H1 (cell line): Measurements from ENCODE around the gene SLC2A4RG. TPM values are rescaled to one million over a fixed set of nuclear protein-coding genes. Genes with fewer than 3 reads are reported as not detected.
A peak's percentile ranks its signal among the peaks of the same experiment; 100 is the strongest.

ENCODE experiments used
- CTCF ChIA-PET: fragments of 300-600 bp; sonication (Branson Sonifier 250); formaldehyde crosslinking; loops from one replicate; lab custom pipeline; 2021; ENCODE audit not compliant: partially characterized antibody; lab: Charles Lee
- POLR2A ChIA-PET: fragments of 300-600 bp; sonication (Branson Sonifier 250); formaldehyde crosslinking; loops from one replicate; lab custom pipeline; 2021; ENCODE audit warnings: inconsistent platforms; ENCODE audit not compliant: partially characterized antibody; lab: Charles Lee
- DNase-seq, 2 experiments: peaks; one replicate each; pipeline versions ENCODE4 v3.0.0 to v3.0.0-alpha.2; 2010 to 2022; ENCODE audit warnings: low spot score in 2 of 2, low read depth in 1 of 2, mixed read lengths in 1 of 2
- FAIRE-seq: peaks from 2 replicates; lab custom pipeline; 2011; peaks lifted over from hg19 to GRCh38; lab: Jason Lieb, UNC
- H2AFZ ChIP-seq: 2 replicates; pipeline ENCODE4 v1.8.1; 2012; ENCODE audit warnings: low read length, inconsistent platforms
- H2AK5ac ChIP-seq: 2 replicates; pipeline ENCODE4 v1.6.1; 2013; ENCODE audit warnings: low read depth, low read length
- H2BK120ac ChIP-seq: replicated peaks from 2 replicates; pipeline ENCODE3; 2013; ENCODE audit warnings: low read depth, low read length, inconsistent platforms
- H2BK12ac ChIP-seq: 2 replicates; pipeline ENCODE4 v1.6.1; 2013; ENCODE audit warnings: low read depth, low read length
- H2BK15ac ChIP-seq: 2 replicates; pipeline ENCODE4 v1.6.1; 2013; ENCODE audit warnings: low read length
- H2BK20ac ChIP-seq: 2 replicates; pipeline ENCODE4 v1.6.1; 2013; ENCODE audit warnings: low read length
- H2BK5ac ChIP-seq: 2 replicates; pipeline ENCODE4 v1.6.1; 2013; ENCODE audit warnings: low read depth, low read length
- H3K14ac ChIP-seq: 2 replicates; pipeline ENCODE4 v1.6.1; 2013; ENCODE audit warnings: inconsistent platforms; ENCODE audit not compliant: insufficient read length
- H3K18ac ChIP-seq: 2 replicates; pipeline ENCODE4 v1.6.1; 2013; ENCODE audit warnings: low read length; ENCODE audit errors: extremely low read depth
- H3K23ac ChIP-seq: 2 replicates; pipeline ENCODE4 v1.6.1; 2013; ENCODE audit warnings: inconsistent platforms; ENCODE audit not compliant: insufficient read length
- H3K23me2 ChIP-seq: 2 replicates; pipeline ENCODE4 v1.6.1; 2013; ENCODE audit warnings: low read depth, low read length
- H3K27ac ChIP-seq: 2 replicates; pipeline ENCODE4 v1.6.1; 2011; ENCODE audit warnings: low read depth, low read length, inconsistent platforms
- H3K27me3 ChIP-seq, 4 experiments: replicated peaks in 1 of 4; 1 replicate in 1 of 4; 2 replicates in 3 of 4; pipeline versions ENCODE4 v1.6.1 to v1.8.1; 2011 to 2013; ENCODE audit warnings: low read length in 3 of 4, mild to moderate bottlenecking in 3 of 4, inconsistent platforms in 2 of 4, mixed read lengths in 2 of 4, moderate library complexity in 1 of 4; ENCODE audit not compliant: control insufficient read depth in 3 of 4, insufficient read depth in 3 of 4; ENCODE audit errors: extremely low read depth in 1 of 4
- H3K36me3 ChIP-seq, 4 experiments: 2 replicates each; pipeline versions ENCODE4 v1.6.1 to v1.8.1; 2011 to 2013; ENCODE audit warnings: mild to moderate bottlenecking in 4 of 4, low read length in 3 of 4, moderate library complexity in 2 of 4, control low read depth in 1 of 4, inconsistent platforms in 1 of 4; ENCODE audit not compliant: insufficient read depth in 4 of 4, control insufficient read depth in 2 of 4
- H3K4ac ChIP-seq: replicated peaks from 2 replicates; pipeline ENCODE3; 2013; ENCODE audit warnings: low read length, low read depth, mixed read lengths, inconsistent platforms; ENCODE audit not compliant: insufficient read length
- H3K4me1 ChIP-seq, 4 experiments: replicated peaks in 1 of 4; 1 replicate in 1 of 4; 2 replicates in 3 of 4; pipeline versions ENCODE4 v1.6.1 to v1.8.1; 2011 to 2013; ENCODE audit warnings: low read length in 3 of 4, inconsistent platforms in 2 of 4, mixed read lengths in 1 of 4; ENCODE audit not compliant: insufficient read depth in 4 of 4, control insufficient read depth in 3 of 4
- H3K4me2 ChIP-seq, 2 experiments: 2 replicates each; pipeline versions ENCODE4 v1.6.1 to v1.8.1; 2011 to 2013; ENCODE audit warnings: low read depth in 2 of 2, low read length in 2 of 2, control low read depth in 1 of 2, inconsistent platforms in 1 of 2, mild to moderate bottlenecking in 1 of 2; ENCODE audit not compliant: insufficient read depth in 1 of 2
- H3K4me3 ChIP-seq, 4 experiments: fragments of 200-600, 300-600 bp in 1 of 4; sonication (generic), shearing (Covaris generic), sonication (Bioruptor Twin) in 1 of 4; 2 replicates each; pipeline versions ENCODE4 v1.5.1 to v1.8.1; 2011 to 2016; ENCODE audit warnings: low read length in 4 of 4, low read depth in 3 of 4, control low read depth in 2 of 4, inconsistent platforms in 2 of 4, mild to moderate bottlenecking in 2 of 4, mixed read lengths in 1 of 4, moderate library complexity in 1 of 4; ENCODE audit not compliant: insufficient read depth in 2 of 4; ENCODE audit errors: extremely low read depth in 1 of 4
- H3K56ac ChIP-seq: replicated peaks from 2 replicates; pipeline ENCODE3; 2013; ENCODE audit warnings: low read depth, mild to moderate bottlenecking, mixed read lengths, low read length, inconsistent platforms; ENCODE audit not compliant: insufficient read length
- H3K79me1 ChIP-seq: 2 replicates; pipeline ENCODE4 v1.6.1; 2013; ENCODE audit warnings: low read depth, low read length, control low read depth
- H3K79me2 ChIP-seq, 2 experiments: 2 replicates each; pipeline versions ENCODE4 v1.6.1 to v1.8.1; 2012 to 2013; ENCODE audit warnings: low read length in 2 of 2, mild to moderate bottlenecking in 2 of 2, inconsistent platforms in 1 of 2; ENCODE audit not compliant: insufficient read depth in 2 of 2, control insufficient read depth in 1 of 2
- H3K9ac ChIP-seq, 4 experiments: replicated peaks in 1 of 4; 1 replicate in 1 of 4; 2 replicates in 3 of 4; pipeline versions ENCODE4 v1.6.1 to v1.8.1; 2011 to 2013; ENCODE audit warnings: low read depth in 3 of 4, low read length in 3 of 4, control low read depth in 2 of 4, mild to moderate bottlenecking in 2 of 4, moderate library complexity in 2 of 4, inconsistent platforms in 1 of 4; ENCODE audit errors: extremely low read depth in 1 of 4
- H3K9me3 ChIP-seq, 2 experiments: 2 replicates each; pipeline versions ENCODE4 v1.6.1 to v1.8.1; 2012 to 2013; ENCODE audit warnings: mild to moderate bottlenecking in 2 of 2, moderate library complexity in 2 of 2, control low read depth in 1 of 2, inconsistent platforms in 1 of 2, low read depth in 1 of 2, low read length in 1 of 2, mixed read lengths in 1 of 2; ENCODE audit not compliant: insufficient read depth in 2 of 2
- H4K20me1 ChIP-seq, 2 experiments: replicated peaks in 1 of 2; 2 replicates each; pipeline versions ENCODE3 to v1.8.1; 2011 to 2013; ENCODE audit warnings: inconsistent platforms in 2 of 2, low read length in 2 of 2, mild to moderate bottlenecking in 1 of 2; ENCODE audit not compliant: insufficient read depth in 2 of 2, control insufficient read depth in 1 of 2
- H4K5ac ChIP-seq: 2 replicates; pipeline ENCODE4 v1.6.1; 2013; ENCODE audit warnings: low read length, low read depth, mixed read lengths, inconsistent platforms; ENCODE audit not compliant: insufficient read length
- H4K8ac ChIP-seq: 2 replicates; pipeline ENCODE4 v1.8.0; 2013; ENCODE audit warnings: mild to moderate bottlenecking, moderate library complexity, low read length, inconsistent platforms; ENCODE audit not compliant: insufficient read depth; ENCODE audit errors: extremely low read depth
- H4K91ac ChIP-seq: replicated peaks from 2 replicates; pipeline ENCODE3; 2013; ENCODE audit warnings: low read length, mixed read lengths, inconsistent platforms; ENCODE audit not compliant: insufficient read length
- ATF2 ChIP-seq: IDR thresholded peaks from 2 replicates; pipeline ENCODE4 v1.6.1; 2012; ENCODE audit warnings: low read length, inconsistent platforms
- POLR2A ChIP-seq, 2 experiments: IDR thresholded peaks; 1 replicate in 1 of 2; 2 replicates in 1 of 2; pipeline ENCODE4 v1.6.1; 2011; ENCODE audit warnings: low read depth in 2 of 2, low read length in 2 of 2, mild to moderate bottlenecking in 2 of 2; ENCODE audit errors: control extremely low read depth in 1 of 2
- WGBS, 2 experiments: shearing (Covaris generic) in 1 of 2; methylation state at CpG; one replicate each; pipeline versions ENCODE4 v1.1.6 to v1.1.7; 2013 to 2015; ENCODE audit warnings: low lambda C conversion rate in 2 of 2, mixed read lengths in 2 of 2, inconsistent platforms in 1 of 2, low coverage in 1 of 2, missing lambda C conversion rate in 1 of 2; ENCODE audit not compliant: insufficient replicate concordance in 2 of 2, insufficient coverage in 1 of 2, insufficient read length in 1 of 2; ENCODE audit errors: extremely low coverage in 1 of 2, missing lambda C conversion rate in 1 of 2; 5-methylcytosine and 5-hydroxymethylcytosine counted together
- polyA plus RNA-seq, 7 experiments: library from polyadenylated mRNA; depleted of rRNA in 3 of 7; stranded (reverse) in 5 of 7; unstranded in 2 of 7; fragments of >200 nt in 5 of 7; fragments of 200-250 nt in 2 of 7; gene quantifications; 1 replicate in 5 of 7; 2 replicates in 1 of 7; 4 replicates in 1 of 7; pipeline versions ENCODE4 v1.2.1 to v1.2.3, GENCODE V29; 2011 to 2013; ENCODE audit warnings: missing spikeins in 2 of 7, mixed read lengths in 2 of 7
- total RNA-seq: library from RNA; stranded (reverse); fragmentation: NEBNext Ultra II Directional; extraction: Animal tissue kit (Norgen Biotek cat#: 25700); gene quantifications from 2 replicates; pipeline ENCODE4 v1.2.1, GENCODE V29; 2021

SLC2A4RG gene
- total and polyA plus RNA-seq, 2 of the 8 experiments (the other 6 are each of a cell fraction or from before 2014, with no cell fraction given) = 15.9 to 29.1 TPM

DNA sequence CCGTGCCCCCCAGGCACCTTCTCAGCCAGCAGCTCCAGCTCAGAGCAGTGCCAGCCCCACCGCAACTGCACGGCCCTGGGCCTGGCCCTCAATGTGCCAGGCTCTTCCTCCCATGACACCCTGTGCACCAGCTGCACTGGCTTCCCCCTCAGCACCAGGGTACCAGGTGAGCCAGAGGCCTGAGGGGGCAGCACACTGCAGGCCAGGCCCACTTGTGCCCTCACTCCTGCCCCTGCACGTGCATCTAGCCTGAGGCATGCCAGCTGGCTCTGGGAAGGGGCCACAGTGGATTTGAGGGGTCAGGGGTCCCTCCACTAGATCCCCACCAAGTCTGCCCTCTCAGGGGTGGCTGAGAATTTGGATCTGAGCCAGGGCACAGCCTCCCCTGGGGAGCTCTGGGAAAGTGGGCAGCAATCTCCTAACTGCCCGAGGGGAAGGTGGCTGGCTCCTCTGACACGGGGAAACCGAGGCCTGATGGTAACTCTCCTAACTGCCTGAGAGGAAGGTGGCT lies 42.2 kb upstream of the SLC2A4RG start:
- TF ChIP-seq ATF2 = no peak
- peak in 1 of 2 experiments; percentile 55; a peak in 1 of 3 replicates for TF ChIP-seq POLR2A (IDR thresholded peaks at IDR 0.05; ENCODE audit: control extremely low read depth in 1 of 2, low read depth in 2 of 2, low read length in 2 of 2)
- TF ChIP-seq, all 59 proteins: peak for 1
- H4K8ac ChIP-seq = no peak overlapping the region
- H3K79me1 ChIP-seq = no peaks in the 10 kb centered on the region
- H3K23ac ChIP-seq = no peak overlapping the region
- FAIRE-seq (no peak), DNase-seq (no peak)
- H3K4ac ChIP-seq = no peak overlapping the region
- H3K18ac ChIP-seq = no peak overlapping the region
- H3K23me2 ChIP-seq = peaks cover 8% of the 10 kb centered on the region; the same call in 1 of the 2 replicates
- peak overlapping the region; percentile 17; the same call in 1 of the 2 replicates for H2BK12ac ChIP-seq
- peak overlapping the region in 1 of 4 experiments; percentile 45; a peak in 2 of 8 replicates for H3K4me3 ChIP-seq
- peaks cover 0 to 12% (median 7%) of the 10 kb centered on the region in 4 experiments; a peak in 4 of 7 replicates for H3K4me1 ChIP-seq
- H2BK15ac ChIP-seq = no peak overlapping the region
- H3K27ac ChIP-seq = no peak overlapping the region
- WGBS, 2 experiments = 78% methylated on average over 7 of the region's 7 CpGs; no CpG with 5 or more reads in 1 of the 2 experiments
- H2AK5ac ChIP-seq = no peak overlapping the region
- H3K9ac ChIP-seq = no peak overlapping the region
- H4K5ac ChIP-seq = no peak overlapping the region
- H4K20me1 ChIP-seq = peaks cover 0 to 12% of the 10 kb centered on the region in 2 experiments
- no peak overlapping the region for H3K14ac ChIP-seq
- no peaks in the 10 kb centered on the region for H3K27me3 ChIP-seq
- no peak overlapping the region for H2AFZ ChIP-seq
- H3K9me3 ChIP-seq = no peaks in the 10 kb centered on the region; a peak in 1 of 4 replicates
- peak overlapping the region; percentile 58 to 65 for H3K4me2 ChIP-seq
- H2BK20ac ChIP-seq = no peak overlapping the region
- no peak overlapping the region for H3K56ac ChIP-seq
- H4K91ac ChIP-seq = no peak overlapping the region
- POLR2A ChIA-PET = interaction anchor here (0.5 to 4.2 kb wide), 14 partner anchors 9 to 214 kb away, joined by 3 to 49 read pairs (median 4); partner anchors contain the start of genes ARFRP1, GMEB2, LIME1 and RTEL1
- H2BK120ac ChIP-seq = no peak overlapping the region
- CTCF ChIA-PET = interaction anchor here (0.6 to 2.4 kb wide), 8 partner anchors 9 to 88 kb away, joined by 3 to 9 read pairs (median 4); partner anchors contain the start of genes ARFRP1 and ZGPAT
- H2BK5ac ChIP-seq = peak overlapping the region; percentile 60; the same call in 1 of the 2 replicates
- H3K79me2 ChIP-seq = no peaks in the 10 kb centered on the region
- peaks cover 0 to 3% (median 0%) of the 10 kb centered on the region in 4 experiments; a peak in 1 of 8 replicates for H3K36me3 ChIP-seq
